Measurements from ENCODE around the gene RBM8A. TPM values are rescaled to one million over a fixed set of nuclear protein-coding genes. Genes with fewer than 3 reads are reported as not detected.

RBM8A gene
- total RNA-seq, 1 donor from 2014 or later: 173 TPM

- no peak for TF ChIP-seq CTCF (IDR thresholded peaks at IDR 0.05; ENCODE audit: insufficient read depth, low read length, poor library complexity, severe bottlenecking)
- no peaks in the 10 kb centered on the region for H3K27me3 ChIP-seq (ENCODE audit: control insufficient read depth, insufficient read depth, low read length)
- DNase-seq (ENCODE audit: low read depth): peak; percentile 42
- peak within 1 kb of the TSS; percentile 80 for H3K4me3 ChIP-seq (ENCODE audit: low read depth, low read length)
- no peaks in the 10 kb centered on the region for H3K36me3 ChIP-seq (ENCODE audit: control insufficient read depth, insufficient read depth, low read length)
Measured at GRCh38 chr1:145918144-145918991, 8.9 kb downstream of the RBM8A start, which contains the start of gene PEX11B. Gene PEX11B, minus strand, starts transcription at chr1:145918717. Its CDS starts 29 bp downstream, at chr1:145918688.

- peak overlapping the region; percentile 80 for H3K4me3 ChIP-seq (ENCODE audit: low read depth, low read length)
- no peak for DNase-seq (ENCODE audit: low read depth)
- no peaks in the 10 kb centered on the region for H3K27me3 ChIP-seq (ENCODE audit: control insufficient read depth, insufficient read depth, low read length)
- H3K36me3 ChIP-seq (ENCODE audit: control insufficient read depth, insufficient read depth, low read length): no peaks in the 10 kb centered on the region
- no peak for TF ChIP-seq CTCF (IDR thresholded peaks at IDR 0.05; ENCODE audit: insufficient read depth, low read length, poor library complexity, severe bottlenecking)
Measured at GRCh38 chr1:145917595-145917994, 9.7 kb downstream of the RBM8A start.

GRCh38 chr1:145916745-145917144, 10.5 kb downstream of the RBM8A start:
- no peak for TF ChIP-seq CTCF (IDR thresholded peaks at IDR 0.05; ENCODE audit: insufficient read depth, low read length, poor library complexity, severe bottlenecking)
- DNase-seq (ENCODE audit: low read depth): peak; percentile 10
- Histone ChIP-seq H3K4me3 (ENCODE audit: low read depth, low read length) (no peak overlapping the region), H3K27me3 (ENCODE audit: control insufficient read depth, insufficient read depth, low read length) (no peaks in the 10 kb centered on the region), H3K36me3 (ENCODE audit: control insufficient read depth, insufficient read depth, low read length) (no peaks in the 10 kb centered on the region)

GRCh38 chr1:145912128-145912641, 15.1 kb downstream of the RBM8A start:
- no peak for DNase-seq (ENCODE audit: low read depth)
- Histone ChIP-seq H3K4me3 (ENCODE audit: low read depth, low read length) (no peak overlapping the region), H3K36me3 (ENCODE audit: control insufficient read depth, insufficient read depth, low read length) (no peaks in the 10 kb centered on the region), H3K27me3 (ENCODE audit: control insufficient read depth, insufficient read depth, low read length) (no peaks in the 10 kb centered on the region)
- no peak for TF ChIP-seq CTCF (IDR thresholded peaks at IDR 0.05; ENCODE audit: insufficient read depth, low read length, poor library complexity, severe bottlenecking)

- Histone ChIP-seq H3K4me3 (ENCODE audit: low read depth, low read length) (no peak overlapping the region), H3K36me3 (ENCODE audit: control insufficient read depth, insufficient read depth, low read length) (no peaks in the 10 kb centered on the region), H3K27me3 (ENCODE audit: control insufficient read depth, insufficient read depth, low read length) (no peaks in the 10 kb centered on the region)
- TF ChIP-seq CTCF (IDR thresholded peaks at IDR 0.05; ENCODE audit: insufficient read depth, low read length, poor library complexity, severe bottlenecking): no peak
- no peak for DNase-seq (ENCODE audit: low read depth)
Measured at GRCh38 chr1:145908653-145909052, 18.6 kb downstream of the RBM8A start.
